ENCODE data around the gene SAMD8. TPM values are rescaled to one million over a fixed set of nuclear protein-coding genes. Genes with fewer than 3 reads are reported as not detected.

The SAMD8 gene
- total RNA-seq, 1 donor from 2014 or later: 26.4 TPM

GRCh38 chr10:75207857-75208144 lies 96.3 kb downstream of the SAMD8 start:
- H3K4me3 Mint-ChIP-seq (ENCODE audit: unreplicated experiment): no peak overlapping the region
- no peak overlapping the region for H3K27ac Mint-ChIP-seq (ENCODE audit: unreplicated experiment)
- H3K4me1 Mint-ChIP-seq (ENCODE audit: unreplicated experiment): peaks cover 24% of the 10 kb centered on the region
- no peak for TF ChIP-seq CTCF (IDR thresholded peaks at IDR 0.05)
- peaks cover 4% of the 10 kb centered on the region for H3K36me3 Mint-ChIP-seq (ENCODE audit: unreplicated experiment)
- no peak for DNase-seq (ENCODE audit: extremely low spot score, unreplicated experiment)
- no peaks in the 10 kb centered on the region for H3K9me3 Mint-ChIP-seq (ENCODE audit: unreplicated experiment)
- H3K27me3 Mint-ChIP-seq (ENCODE audit: unreplicated experiment): no peaks in the 10 kb centered on the region

- H3K36me3 Mint-ChIP-seq (ENCODE audit: unreplicated experiment): peaks cover 5% of the 10 kb centered on the region
- no peak for DNase-seq (ENCODE audit: extremely low spot score, unreplicated experiment)
- no peaks in the 10 kb centered on the region for H3K9me3 Mint-ChIP-seq (ENCODE audit: unreplicated experiment)
- H3K4me3 Mint-ChIP-seq (ENCODE audit: unreplicated experiment): peak overlapping the region; percentile 6
- H3K4me1 Mint-ChIP-seq (ENCODE audit: unreplicated experiment): peaks cover 22% of the 10 kb centered on the region
- no peak for TF ChIP-seq CTCF (IDR thresholded peaks at IDR 0.05)
- peak overlapping the region; percentile 71 for H3K27ac Mint-ChIP-seq (ENCODE audit: unreplicated experiment)
- H3K27me3 Mint-ChIP-seq (ENCODE audit: unreplicated experiment): no peaks in the 10 kb centered on the region
These were observed 96.7 kb downstream of the SAMD8 start for GRCh38 chr10:75208181-75208580.

- H3K4me3 Mint-ChIP-seq (ENCODE audit: unreplicated experiment): peak overlapping the region; percentile 99
- H3K4me1 Mint-ChIP-seq (ENCODE audit: unreplicated experiment): peaks cover 25% of the 10 kb centered on the region
- TF ChIP-seq CTCF (IDR thresholded peaks at IDR 0.05): no peak
- H3K27ac Mint-ChIP-seq (ENCODE audit: unreplicated experiment): peak overlapping the region; percentile 100
- H3K36me3 Mint-ChIP-seq (ENCODE audit: unreplicated experiment): peaks cover 10% of the 10 kb centered on the region
- H3K27me3 Mint-ChIP-seq (ENCODE audit: unreplicated experiment): no peaks in the 10 kb centered on the region
- no peaks in the 10 kb centered on the region for H3K9me3 Mint-ChIP-seq (ENCODE audit: unreplicated experiment)
- DNase-seq (ENCODE audit: extremely low spot score, unreplicated experiment): no peak
These were observed 97.8 kb downstream of the SAMD8 start for GRCh38 chr10:75209086-75209920.

GRCh38 chr10:75209921-75210281 lies 98.4 kb downstream of the SAMD8 start:
- H3K27ac Mint-ChIP-seq (ENCODE audit: unreplicated experiment): peak overlapping the region; percentile 100
- H3K4me1 Mint-ChIP-seq (ENCODE audit: unreplicated experiment): peaks cover 25% of the 10 kb centered on the region
- H3K4me3 Mint-ChIP-seq (ENCODE audit: unreplicated experiment): peak overlapping the region; percentile 99
- peaks cover 10% of the 10 kb centered on the region for H3K36me3 Mint-ChIP-seq (ENCODE audit: unreplicated experiment)
- no peaks in the 10 kb centered on the region for H3K27me3 Mint-ChIP-seq (ENCODE audit: unreplicated experiment)
- DNase-seq (ENCODE audit: extremely low spot score, unreplicated experiment): peak; percentile 85
- no peak for TF ChIP-seq CTCF (IDR thresholded peaks at IDR 0.05)
- H3K9me3 Mint-ChIP-seq (ENCODE audit: unreplicated experiment): no peaks in the 10 kb centered on the region

- TF ChIP-seq CTCF (IDR thresholded peaks at IDR 0.05): peak; percentile 7
- H3K9me3 Mint-ChIP-seq (ENCODE audit: unreplicated experiment): no peaks in the 10 kb centered on the region
- peaks cover 10% of the 10 kb centered on the region for H3K36me3 Mint-ChIP-seq (ENCODE audit: unreplicated experiment)
- peak within 1 kb of the TSS; percentile 99 for H3K4me3 Mint-ChIP-seq (ENCODE audit: unreplicated experiment)
- H3K27me3 Mint-ChIP-seq (ENCODE audit: unreplicated experiment): no peaks in the 10 kb centered on the region
- peak; percentile 96 for DNase-seq (ENCODE audit: extremely low spot score, unreplicated experiment)
- peak within 1 kb of the TSS; percentile 100 for H3K27ac Mint-ChIP-seq (ENCODE audit: unreplicated experiment)
- peaks cover 25% of the 10 kb centered on the region for H3K4me1 Mint-ChIP-seq (ENCODE audit: unreplicated experiment)
These were observed 99.0 kb downstream of the SAMD8 start, which contains the start of gene VDAC2 for GRCh38 chr10:75210282-75211006. Gene VDAC2, plus strand, starts transcription at chr10:75210796. Its CDS starts 363 bp downstream, at chr10:75211159.
